PFSK-1 (cell line): Measurements from ENCODE around the gene TRUB1.

ENCODE experiments used
- FOXP2 ChIP-seq: optimal IDR thresholded peaks from 2 replicates; pipeline ENCODE3; 2011; ENCODE audit warnings: borderline replicate concordance, control low read depth, inconsistent platforms; ENCODE audit not compliant: insufficient read depth; ENCODE audit errors: extremely low read length, extremely low read depth
- POLR2AphosphoS5 ChIP-seq: IDR thresholded peaks from 2 replicates; pipeline ENCODE4 v1.6.1; 2012; ENCODE audit warnings: low read depth, mild to moderate bottlenecking, control low read depth, low read length, moderate library complexity
- SIN3A ChIP-seq: IDR thresholded peaks from 2 replicates; pipeline ENCODE4 v1.6.1; 2012; ENCODE audit warnings: mild to moderate bottlenecking, low read length, moderate library complexity, borderline replicate concordance; ENCODE audit not compliant: insufficient read depth
- TAF1 ChIP-seq: IDR thresholded peaks from 2 replicates; pipeline ENCODE4 v1.6.1; 2012; ENCODE audit warnings: low read length, control low read depth, borderline replicate concordance; ENCODE audit not compliant: insufficient read depth
- TF ChIP-seq, protein P1 (sequence below), 2 experiments: IDR thresholded peaks; 2 replicates each; pipeline versions ENCODE4 v1.6.1 to v1.8.0; 2011 to 2012; ENCODE audit warnings: low read depth in 2 of 2, low read length in 2 of 2, control low read depth in 1 of 2, inconsistent platforms in 1 of 2, mild to moderate bottlenecking in 1 of 2, moderate library complexity in 1 of 2; ENCODE audit not compliant: insufficient read depth in 1 of 2

Gene TRUB1

GRCh38 chr10:114916653-114917052, 21.3 kb upstream of the TRUB1 start:
- TF ChIP-seq TAF1, result no peak
- TF ChIP-seq, protein P1, sequence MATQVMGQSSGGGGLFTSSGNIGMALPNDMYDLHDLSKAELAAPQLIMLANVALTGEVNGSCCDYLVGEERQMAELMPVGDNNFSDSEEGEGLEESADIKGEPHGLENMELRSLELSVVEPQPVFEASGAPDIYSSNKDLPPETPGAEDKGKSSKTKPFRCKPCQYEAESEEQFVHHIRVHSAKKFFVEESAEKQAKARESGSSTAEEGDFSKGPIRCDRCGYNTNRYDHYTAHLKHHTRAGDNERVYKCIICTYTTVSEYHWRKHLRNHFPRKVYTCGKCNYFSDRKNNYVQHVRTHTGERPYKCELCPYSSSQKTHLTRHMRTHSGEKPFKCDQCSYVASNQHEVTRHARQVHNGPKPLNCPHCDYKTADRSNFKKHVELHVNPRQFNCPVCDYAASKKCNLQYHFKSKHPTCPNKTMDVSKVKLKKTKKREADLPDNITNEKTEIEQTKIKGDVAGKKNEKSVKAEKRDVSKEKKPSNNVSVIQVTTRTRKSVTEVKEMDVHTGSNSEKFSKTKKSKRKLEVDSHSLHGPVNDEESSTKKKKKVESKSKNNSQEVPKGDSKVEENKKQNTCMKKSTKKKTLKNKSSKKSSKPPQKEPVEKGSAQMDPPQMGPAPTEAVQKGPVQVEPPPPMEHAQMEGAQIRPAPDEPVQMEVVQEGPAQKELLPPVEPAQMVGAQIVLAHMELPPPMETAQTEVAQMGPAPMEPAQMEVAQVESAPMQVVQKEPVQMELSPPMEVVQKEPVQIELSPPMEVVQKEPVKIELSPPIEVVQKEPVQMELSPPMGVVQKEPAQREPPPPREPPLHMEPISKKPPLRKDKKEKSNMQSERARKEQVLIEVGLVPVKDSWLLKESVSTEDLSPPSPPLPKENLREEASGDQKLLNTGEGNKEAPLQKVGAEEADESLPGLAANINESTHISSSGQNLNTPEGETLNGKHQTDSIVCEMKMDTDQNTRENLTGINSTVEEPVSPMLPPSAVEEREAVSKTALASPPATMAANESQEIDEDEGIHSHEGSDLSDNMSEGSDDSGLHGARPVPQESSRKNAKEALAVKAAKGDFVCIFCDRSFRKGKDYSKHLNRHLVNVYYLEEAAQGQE (IDR thresholded peaks at IDR 0.05; ENCODE audit: insufficient read depth in 1 of 2, low read depth in 2 of 2, low read length in 2 of 2), result no peak
- no peak for TF ChIP-seq POLR2AphosphoS5
- TF ChIP-seq SIN3A, result no peak
- no peak for TF ChIP-seq FOXP2

GRCh38 chr10:114917459-114917858, 20.5 kb upstream of the TRUB1 start:
- TF ChIP-seq TAF1 (no peak), POLR2AphosphoS5 (no peak), FOXP2 (no peak), SIN3A (no peak)
- TF ChIP-seq, protein P1 (IDR thresholded peaks at IDR 0.05; ENCODE audit: insufficient read depth in 1 of 2, low read depth in 2 of 2, low read length in 2 of 2), result no peak

- TF ChIP-seq SIN3A, result no peak
- TF ChIP-seq, protein P1 (IDR thresholded peaks at IDR 0.05; ENCODE audit: insufficient read depth in 1 of 2, low read depth in 2 of 2, low read length in 2 of 2), result no peak
- no peak for TF ChIP-seq TAF1
Observed at GRCh38 chr10:114917927-114918672, 19.9 kb upstream of the TRUB1 start.

DNA sequence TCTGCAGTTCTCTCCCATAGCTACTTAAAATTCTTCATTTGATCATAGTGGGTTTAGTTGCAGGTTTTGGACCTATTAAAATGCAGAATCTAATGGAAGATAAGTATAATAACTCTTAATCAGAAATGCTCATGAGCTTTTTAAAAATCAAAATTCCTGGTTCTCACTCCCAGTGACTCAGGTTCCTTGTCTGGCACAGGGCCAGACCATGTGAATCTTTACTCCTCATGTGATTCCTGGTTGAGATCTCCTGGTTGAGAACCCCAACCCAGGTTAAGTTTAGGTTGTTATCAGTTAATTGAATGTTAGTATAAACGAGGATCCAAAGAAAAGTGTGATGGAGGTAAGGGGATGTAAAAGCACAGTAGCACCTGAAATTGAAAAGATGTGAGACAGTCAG, 17.5 kb upstream of the TRUB1 start:
- TF ChIP-seq SIN3A, result no peak
- TF ChIP-seq, protein P1 (IDR thresholded peaks at IDR 0.05; ENCODE audit: insufficient read depth in 1 of 2, low read depth in 2 of 2, low read length in 2 of 2), result no peak
- TF ChIP-seq FOXP2, result no peak
- no peak for TF ChIP-seq TAF1
- TF ChIP-seq POLR2AphosphoS5, result no peak

- TF ChIP-seq TAF1 (no peak), FOXP2 (no peak), SIN3A (no peak), POLR2AphosphoS5 (no peak)
- TF ChIP-seq, protein P1 (IDR thresholded peaks at IDR 0.05; ENCODE audit: insufficient read depth in 1 of 2, low read depth in 2 of 2, low read length in 2 of 2), result no peak
Observed at GRCh38 chr10:114922003-114922402, 16.0 kb upstream of the TRUB1 start.
